CD4-positive, alpha-beta T cell treated with Interleukin-2 at 100 ng/mL for 4 hours (primary cell): ENCODE measurements around the gene BBIP1.
A peak's percentile ranks its signal among the peaks of the same experiment; 100 is the strongest.
"Not testable (repeated sequence)": the region's sequence is repeated elsewhere in the genome, so short reads cannot be mapped to it uniquely, and the experiment has no call there.

ENCODE experiments used
- DNase-seq: peaks from one replicate; pipeline ENCODE4 v3.0.0-alpha.2; 2020; ENCODE audit warnings: low spot score

Gene BBIP1

DNA sequence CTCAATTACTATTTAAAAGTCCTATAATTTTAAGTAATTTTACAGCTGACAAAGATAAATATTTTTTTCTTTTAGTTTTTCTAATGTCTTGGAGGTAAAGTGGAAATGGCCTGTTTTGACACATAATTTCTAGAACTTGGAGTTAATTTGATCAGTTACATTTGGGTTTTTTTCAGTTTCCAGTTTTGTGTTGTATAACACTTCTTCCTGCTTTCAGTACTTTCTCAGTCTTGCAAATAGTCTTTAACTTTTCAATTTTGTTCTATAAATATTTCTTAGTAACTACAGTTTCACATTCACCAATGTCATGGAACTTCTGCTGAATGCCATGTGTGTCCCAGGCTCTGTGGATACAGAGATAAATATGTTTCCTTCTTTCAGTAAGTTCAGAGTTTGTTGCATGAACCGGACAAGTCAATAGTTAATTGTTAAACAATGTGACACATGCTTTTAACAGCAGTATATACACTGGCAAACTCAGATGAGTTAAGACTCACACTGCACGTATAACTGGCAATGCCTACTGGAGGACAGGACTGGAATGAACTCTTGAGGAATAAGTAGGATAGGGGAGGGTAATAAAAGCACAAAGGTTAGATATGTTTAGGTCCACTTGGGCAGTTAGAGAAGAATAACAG is 5.0 kb upstream of the BBIP1 start:
- no peak for DNase-seq

DNA sequence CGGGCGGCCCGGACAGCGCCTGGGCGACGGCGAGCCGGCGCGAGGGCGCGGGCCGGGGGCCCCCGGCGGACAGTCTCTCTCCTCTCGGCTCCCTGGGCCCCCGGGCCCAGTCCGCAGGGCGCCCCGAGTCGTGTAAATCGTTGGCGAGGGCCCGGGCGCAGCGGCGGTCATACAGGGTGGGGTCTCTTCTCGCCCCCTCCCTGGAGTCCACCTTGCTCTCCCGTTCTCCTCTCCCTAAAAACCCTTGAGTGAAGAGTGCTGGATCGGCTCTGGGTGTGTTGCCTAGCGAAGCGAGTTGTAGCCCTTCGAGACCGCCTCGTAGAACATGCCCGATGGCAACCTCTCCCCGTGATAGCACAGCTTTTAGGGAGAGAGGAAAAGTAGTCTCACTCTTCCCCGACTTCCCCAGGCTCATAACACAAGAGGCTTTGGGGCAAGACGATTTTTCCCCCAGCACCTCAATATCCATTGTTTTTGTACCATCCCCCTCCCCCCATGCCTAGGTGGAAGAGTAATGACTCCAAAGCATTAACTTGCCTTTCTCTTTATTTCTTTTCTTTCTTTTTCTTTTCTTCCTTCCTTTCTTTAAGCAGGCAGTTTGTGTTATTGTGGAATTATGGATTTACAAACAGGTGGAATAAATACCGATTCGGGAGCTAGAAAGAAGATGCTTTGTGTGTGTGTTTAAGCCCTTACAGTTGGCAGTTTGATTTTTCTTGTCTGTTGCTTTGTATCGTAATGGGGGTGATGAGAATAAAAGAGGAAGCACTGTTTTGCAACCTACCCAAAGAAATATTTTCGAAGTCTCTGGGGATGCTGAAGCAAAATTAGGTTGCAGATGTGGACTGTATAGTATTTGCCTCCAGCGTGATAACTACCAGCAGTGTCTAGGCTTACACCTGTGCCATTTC is 1.2 kb upstream of the BBIP1 start:
- peak; percentile 15 for DNase-seq

DNA sequence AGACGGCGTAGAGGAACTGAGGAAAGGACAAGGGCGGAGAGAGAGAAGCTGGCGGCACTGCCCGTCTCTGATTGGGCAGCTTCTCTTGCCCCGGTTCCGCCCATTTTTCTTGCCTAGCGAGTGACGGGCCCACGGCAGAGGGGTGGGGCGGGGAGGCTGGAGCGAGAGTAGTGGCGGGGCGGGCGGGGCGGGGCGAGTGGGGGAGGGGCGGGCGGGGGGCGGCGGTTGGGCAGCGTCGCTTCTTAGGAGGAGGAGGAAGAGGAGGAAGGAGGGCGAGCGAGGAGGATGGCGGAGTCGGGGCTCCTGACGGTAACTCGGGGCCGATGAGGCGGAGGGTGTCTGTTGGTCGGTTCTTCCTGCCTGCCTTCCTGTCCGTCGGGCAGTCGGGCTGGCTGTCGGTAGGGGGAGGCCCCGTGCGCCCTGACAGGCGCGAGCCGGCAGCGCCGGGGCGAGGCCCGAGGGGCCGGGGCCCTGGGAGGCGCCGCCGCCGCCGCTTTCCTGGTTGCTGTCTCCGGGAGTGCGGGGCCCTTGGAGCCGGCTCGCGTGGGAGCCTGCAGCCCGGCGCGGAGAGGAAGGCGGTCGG is 460 bp upstream of the BBIP1 start, which contains the start of gene SHOC2:
Gene SHOC2, plus strand, starts transcription at position 256 of the 583 bp plus-strand sequence. CDS start 44,755 bp downstream, outside the sequence.
- peak; percentile 99 for DNase-seq

DNA sequence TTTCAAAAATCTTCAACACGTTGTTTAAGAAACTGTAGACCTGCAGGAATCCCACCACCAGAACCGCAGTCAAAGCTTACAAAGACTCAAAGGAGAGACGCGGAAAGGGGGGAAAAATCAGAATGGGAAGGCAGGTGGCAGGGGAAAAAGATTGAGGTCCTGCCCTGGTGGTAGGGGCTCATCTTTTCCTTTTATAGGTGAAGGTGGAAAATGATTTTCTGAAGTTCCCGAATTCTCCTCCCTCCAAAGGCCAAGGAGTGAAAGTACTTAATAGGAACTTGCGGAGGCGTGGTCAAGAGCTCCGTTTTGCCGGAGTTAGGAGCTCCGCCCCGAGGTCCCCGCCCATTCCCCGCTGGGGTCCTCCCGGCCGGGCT is 724 bp downstream of the BBIP1 start:
- peak; percentile 85 for DNase-seq

DNA sequence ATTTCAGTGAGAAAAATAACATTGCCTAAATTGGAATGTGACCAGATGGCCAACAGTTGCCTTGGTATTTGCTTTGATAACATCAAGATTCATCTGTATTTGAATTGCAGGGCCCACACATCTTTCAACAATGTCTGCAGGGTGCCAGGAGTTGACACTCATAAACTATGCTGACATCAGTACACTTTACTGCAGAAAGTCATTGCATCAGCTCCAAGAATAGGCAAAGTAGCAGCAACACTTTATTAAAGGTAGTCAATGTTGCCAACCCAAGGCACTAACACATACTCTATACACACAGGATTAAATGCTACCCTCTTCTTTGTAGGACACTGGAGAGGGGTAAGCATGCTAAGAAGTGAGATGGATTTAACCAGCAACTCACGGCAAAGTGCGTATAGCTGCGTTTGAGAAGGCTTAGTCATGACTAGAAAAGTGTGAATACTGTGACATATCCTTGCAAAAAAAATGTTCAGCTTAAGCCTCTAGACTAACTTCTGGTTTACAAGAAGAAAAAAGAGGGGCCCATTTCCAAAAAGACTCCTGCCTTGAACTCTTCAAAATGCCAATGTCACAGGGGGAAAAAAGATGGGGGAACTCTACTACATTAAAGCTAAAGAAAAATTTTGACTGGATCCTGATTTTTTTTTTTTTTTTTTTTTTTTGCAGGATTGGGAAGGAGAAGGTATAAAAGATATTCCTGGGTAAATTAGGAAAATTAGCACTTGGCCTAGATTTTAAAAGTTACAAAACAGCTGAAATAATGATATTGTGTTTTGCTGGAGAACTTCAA is 2.2 kb downstream of the BBIP1 start:
- no peak for DNase-seq

DNA sequence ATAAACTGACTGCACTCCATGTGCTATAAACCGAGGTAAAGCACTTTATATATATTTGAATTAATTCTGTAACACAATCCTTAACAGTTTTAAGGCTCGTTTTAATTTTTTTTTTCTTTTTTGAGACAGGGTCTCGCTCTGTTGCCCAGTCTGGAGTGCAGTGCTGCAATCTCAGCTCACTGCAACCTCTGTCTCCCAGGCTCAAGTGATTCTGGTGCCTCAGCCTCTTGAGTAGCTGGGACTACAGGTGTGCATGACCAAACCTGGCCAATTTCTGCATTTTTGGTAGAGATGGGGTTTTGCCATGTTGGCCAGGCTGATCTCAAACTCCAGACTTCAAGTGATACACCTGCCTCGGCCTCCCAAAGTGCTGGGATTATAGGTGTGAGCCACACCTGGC is 3.4 kb downstream of the BBIP1 start:
- not testable (repeated sequence) for DNase-seq

DNA sequence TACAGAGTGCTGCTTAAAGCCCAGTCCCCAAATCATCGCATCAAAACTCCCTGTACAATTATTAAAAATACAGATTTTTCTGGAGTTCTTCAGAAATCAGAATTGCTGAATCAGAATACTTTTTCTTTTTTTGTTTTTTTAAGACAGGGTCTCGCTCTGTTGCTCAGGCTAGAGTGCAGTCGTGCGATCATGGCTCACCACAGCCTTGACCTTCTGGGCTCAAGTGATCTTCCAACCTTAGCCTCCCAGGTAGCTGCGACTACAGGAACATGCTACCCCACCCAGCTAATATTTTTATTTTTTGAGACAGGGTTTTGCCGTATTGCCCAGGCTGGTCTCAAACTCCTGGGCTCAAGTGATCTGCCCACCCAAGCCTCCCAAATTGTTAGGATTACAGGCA is 3.9 kb downstream of the BBIP1 start:
- no peak for DNase-seq

DNA sequence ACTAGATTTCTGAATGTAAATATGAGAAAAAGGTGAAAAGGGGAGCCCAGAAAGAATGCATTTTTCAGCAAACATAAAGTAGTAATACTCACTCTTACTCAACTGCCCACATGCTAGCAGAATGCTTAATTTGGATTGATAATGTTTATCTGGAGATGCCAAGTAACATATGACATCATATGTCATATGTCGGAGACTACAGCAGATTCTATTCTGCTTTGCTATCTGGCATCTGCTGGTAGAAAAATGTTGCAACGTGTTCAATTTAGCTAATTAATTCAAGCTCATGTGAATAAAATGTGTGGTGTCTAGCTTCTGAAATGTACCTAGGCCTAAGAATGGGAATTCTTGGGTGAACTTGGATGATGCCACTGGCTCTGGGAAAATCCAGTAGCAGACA is 4.5 kb downstream of the BBIP1 start:
- DNase-seq: no peak

DNA sequence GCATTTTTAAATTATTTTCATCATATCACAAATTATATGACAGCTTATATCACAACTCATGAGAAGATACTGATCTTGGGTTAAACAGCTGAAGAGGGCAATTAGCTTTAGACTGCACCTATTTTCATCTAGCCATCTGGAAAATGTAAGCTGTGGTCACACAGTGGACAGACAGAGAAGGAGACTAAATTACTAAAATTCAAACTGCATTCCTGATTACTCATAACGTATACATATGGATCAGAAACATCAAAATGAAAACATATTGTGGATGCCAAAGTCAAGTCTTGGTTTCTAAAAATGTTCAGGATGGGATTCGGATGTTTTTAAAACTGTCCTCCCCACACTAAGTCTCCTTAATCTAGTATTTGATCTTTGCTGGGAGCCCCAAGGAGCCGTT is 6.6 kb downstream of the BBIP1 start:
- no peak for DNase-seq

DNA sequence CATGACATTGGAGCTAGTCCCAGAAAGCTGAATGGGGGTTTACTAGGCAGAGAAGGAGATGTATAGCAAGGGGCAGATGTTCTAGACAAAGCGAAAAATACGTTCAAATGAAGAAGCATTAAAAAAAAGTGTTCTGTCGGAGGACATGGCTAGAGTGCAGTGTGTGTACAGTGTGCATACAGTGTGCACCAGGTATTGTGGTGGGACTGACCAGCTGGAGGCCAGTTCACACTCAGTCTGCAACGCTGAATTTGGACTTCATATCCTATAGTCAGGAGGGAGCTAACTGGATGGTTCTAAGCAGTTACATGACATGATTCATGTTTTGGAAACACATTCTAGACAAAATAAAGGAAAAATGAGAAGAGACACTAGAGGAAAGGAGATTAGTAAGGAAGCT is 8.8 kb downstream of the BBIP1 start:
- DNase-seq: no peak

DNA sequence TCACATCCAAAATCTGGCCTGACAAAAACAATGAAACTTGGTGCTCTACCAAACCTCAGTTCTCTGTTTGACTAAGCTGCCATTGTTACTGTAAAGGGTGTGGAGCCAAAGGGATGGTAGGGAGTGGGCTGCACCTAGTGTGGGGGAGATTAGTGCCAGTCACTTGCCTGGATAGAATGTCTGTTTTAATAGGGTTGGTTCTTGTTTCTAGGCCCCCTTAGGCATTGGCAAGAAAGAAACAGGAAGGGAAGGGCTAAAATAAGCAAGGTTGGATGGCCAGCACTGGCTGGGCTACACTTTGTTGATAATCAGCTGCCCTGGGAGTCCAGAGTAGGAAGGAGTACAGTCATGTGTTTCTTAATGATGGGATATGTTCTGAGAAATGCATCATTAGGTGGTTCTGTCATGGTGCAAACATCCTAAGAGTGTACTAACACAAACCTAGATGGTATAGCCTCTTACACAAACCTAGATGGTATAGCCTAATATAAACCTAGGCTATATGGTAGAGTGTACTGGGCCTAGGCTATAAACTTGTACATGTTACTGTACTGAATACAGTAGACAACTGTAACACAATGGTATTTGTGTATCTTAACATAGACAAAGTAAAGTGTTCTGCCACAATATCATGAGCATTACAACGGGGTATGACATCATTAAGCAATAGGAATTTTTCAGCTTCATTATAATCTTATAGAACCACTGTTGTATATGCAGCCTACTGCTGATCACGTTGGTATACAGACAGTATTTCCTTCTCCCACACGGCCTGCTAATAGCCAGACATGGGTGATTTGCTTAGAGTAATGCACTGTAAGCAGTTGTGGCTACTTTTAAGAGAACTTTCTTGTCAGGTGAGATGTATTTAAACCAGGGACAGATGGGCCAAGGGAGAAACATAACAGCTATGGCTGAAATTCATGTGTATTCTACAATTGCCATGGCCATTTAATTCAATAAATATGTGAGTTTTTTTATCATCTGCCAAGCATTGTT is 15.4 kb downstream of the BBIP1 start:
- DNase-seq: no peak

DNA sequence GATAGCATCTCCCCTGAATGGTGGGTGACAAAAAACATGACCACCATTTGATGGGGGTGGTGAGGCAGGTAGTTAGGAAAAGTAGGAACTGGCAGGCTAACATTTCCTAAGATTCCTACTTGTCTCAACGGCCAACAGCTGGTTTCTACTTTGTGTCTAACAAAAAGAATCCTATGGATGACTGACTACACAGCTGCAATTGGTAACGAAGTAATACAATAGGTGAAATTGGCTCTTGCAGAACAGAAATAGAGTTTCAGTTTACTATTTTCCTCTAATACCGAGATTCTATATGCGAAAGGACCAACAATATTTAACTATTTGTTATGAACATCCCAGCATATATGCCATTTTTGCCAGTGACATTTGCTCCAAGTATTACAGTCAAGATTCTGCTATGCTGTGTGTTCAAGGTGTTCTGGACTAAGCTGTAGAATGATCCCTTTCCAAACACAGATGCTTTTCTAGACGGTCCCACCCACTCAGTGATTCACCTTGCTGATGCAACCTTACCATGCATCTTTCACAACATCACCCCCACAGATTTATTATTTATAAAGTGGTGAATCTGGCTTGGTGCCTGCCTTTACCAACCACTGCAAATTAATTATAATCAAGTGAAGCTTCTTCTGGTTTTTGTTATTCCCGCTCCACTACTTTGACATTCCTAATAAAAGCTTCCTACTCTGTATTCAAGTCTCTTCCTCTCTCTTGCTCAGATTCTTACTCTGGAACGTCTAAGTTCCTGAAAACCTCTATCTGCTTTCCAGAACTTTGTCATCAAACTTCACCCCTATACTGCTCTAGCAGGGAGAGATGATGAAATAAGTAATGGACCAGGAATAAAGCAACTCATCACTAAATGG is 16.8 kb downstream of the BBIP1 start:
- no peak for DNase-seq

DNA sequence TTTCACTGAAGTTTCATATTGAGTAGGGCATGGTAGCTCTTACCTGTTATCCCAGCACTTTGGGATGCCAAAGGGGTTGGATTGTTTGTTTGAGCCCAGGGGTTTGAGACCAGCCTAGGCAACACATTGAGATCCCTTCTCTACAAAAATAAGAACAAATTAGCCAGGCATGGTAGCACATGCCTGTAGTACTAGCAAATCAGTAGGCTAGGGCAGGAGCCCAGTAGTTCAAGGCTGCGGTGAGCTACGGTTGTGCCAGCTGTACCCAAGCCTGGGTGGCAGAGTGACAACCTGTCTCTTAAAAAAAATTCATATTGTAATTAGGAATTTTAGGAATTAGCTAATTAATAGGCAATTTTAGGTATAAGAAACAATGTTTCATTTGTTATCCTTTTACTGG is 18.0 kb downstream of the BBIP1 start:
- no peak for DNase-seq

DNA sequence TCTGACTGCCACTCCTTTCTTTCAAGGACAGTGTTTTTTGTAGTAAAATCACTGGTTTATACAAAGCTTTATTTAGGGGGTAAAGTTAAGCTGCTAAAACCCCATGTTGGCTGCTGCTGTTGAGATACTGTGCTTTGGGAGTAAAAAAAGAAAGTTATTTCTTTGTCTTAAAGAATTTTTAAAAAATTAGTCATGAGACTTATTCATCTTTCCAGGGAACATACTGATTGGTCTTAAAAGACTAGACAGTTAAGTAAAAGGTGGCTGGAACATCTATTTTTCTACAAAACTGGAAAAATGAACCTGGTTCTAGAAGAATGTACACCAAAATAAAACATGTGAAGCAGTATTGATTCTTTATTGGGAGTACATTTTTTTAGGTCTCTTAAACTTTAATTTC is 20.6 kb downstream of the BBIP1 start:
- no peak for DNase-seq

DNA sequence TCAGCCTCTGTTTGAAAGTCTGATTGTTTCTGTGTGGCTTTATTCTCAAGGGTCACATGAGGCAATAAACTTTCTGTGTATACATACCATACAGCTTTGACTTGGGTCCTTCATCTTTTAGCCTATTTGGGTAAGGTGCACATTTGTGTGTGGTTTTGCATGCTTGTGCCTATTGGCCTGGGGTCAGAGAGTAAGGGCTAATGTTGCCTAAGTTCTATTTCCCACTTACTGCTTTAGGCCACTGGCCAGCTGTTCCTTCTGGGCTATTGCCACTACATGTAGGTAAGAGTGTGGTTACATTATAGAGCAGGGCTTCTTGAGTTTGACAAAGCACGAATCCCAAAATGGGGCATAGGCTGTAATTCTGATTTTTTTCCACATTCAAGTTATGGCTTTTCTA is 21.8 kb downstream of the BBIP1 start:
- DNase-seq: no peak

DNA sequence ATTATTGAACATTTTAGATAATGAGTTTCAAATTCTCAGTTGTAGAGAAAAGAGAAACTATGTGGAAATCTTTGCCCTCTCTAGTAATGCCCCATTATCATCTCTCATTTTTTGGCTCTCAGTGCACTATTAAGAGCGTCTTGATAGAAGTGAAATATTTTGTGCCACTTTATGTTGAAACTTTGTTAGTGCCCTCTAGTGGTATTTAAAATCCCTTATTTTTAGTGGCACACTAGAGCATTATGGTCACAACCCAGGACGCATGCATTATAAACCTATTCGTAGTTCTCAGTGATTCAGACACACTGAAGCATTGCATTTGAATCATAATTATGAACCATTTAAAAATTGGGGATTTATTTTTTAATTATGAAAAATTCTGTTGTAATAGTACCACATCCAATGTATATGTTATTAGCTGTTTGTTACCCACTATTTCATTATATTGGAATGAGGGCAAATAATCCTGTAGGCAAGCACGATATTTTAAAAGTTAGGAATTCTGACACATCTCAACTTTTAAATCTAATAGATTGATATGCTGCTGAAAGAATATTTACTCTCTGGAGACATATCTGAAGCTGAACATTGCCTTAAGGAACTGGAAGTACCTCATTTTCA is 25.3 kb downstream of the BBIP1 start:
- DNase-seq: peak; percentile 73

DNA sequence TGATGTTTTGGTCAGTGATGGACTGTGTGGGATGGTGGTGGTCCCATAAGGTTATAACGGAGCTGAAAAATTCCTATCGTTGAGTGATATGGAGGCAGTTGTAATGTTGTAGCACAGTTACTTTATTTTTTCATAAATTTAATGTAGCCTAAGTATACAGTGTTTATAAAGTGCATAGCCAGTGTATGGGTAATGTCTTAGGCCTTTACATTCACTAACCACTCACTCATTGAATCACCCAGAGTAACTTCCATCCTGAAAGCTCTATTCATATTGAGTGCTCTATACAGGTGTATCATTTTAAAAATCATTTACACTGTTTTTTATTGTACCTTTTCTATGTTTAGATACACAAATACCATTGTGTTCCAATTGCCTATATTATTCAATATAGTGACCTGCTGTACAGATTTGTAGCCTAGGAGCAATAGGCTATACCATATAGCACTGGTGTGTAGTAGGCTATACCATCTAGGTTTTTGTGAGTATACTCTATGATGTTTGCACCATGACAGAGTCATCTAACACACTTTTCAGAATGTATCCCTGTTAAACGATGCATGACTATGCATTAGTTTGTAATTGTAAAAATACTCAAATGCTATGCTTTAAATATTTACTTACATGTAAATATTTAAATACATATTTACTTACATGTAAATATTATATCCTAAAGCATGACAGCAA is 26.2 kb downstream of the BBIP1 start:
- DNase-seq: no peak

DNA sequence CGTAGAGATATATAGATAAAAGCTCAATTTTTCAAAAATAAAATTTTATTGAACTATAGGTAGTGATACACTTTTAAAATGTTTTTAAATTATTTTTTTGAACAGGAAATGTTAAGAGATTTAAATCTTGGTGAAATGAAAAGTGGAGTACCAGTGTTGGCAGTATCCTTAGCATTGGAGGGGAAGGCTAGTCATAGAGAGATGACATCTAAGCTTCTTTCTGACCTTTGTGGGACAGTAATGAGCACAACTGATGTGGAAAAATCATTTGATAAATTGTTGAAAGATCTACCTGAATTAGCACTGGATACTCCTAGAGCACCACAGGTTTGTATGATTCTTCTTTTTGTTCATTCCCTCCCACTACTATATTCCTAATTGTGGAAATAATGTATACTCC is 31.4 kb downstream of the BBIP1 start:
- no peak for DNase-seq
